Mucosa of descending colon (tissue), 3 donors: ENCODE results near the gene CSH1. TPM values are rescaled to one million over a fixed set of nuclear protein-coding genes. Genes with fewer than 3 reads are reported as not detected.
"Not testable (repeated sequence)": the region's sequence is repeated elsewhere in the genome, so short reads cannot be mapped to it uniquely, and the experiment has no call there.

Source experiments
- ATAC-seq: fragments of 200-7000 bp; cut with Tn5 transposase; one replicate; pipeline ENCODE4 v1.9.1; 2020; ENCODE audit warnings: mild to moderate bottlenecking, moderate library complexity
- DNase-seq, 3 donors: peaks; one replicate each; pipeline ENCODE4 v3.0.0-alpha.2; 2020
- H3K36me3 ChIP-seq: fragments of 200-600 bp; one replicate; pipeline ENCODE4 v1.8.0; 2021; ENCODE audit warnings: low read depth, mild to moderate bottlenecking
- H3K4me1 ChIP-seq: fragments of 200-600 bp; one replicate; pipeline ENCODE4 v1.8.0; 2021; ENCODE audit warnings: low read depth, mild to moderate bottlenecking
- H3K4me3 ChIP-seq: fragments of 200-600 bp; one replicate; pipeline ENCODE4 v1.8.0; 2021; ENCODE audit warnings: mild to moderate bottlenecking
- H3K9me3 ChIP-seq: fragments of 200-600 bp; one replicate; pipeline ENCODE4 v1.8.0; 2021; ENCODE audit warnings: mild to moderate bottlenecking
- CTCF ChIP-seq: fragments of 200-600 bp; IDR thresholded peaks from one replicate; pipeline ENCODE4 v1.8.0; 2022; ENCODE audit warnings: antibody characterized with exemption, mild to moderate bottlenecking
- intact Hi-C, 2 donors: fragments of 100-400 bp; cut with DNase I in 1 of 2; cut with micrococcal nuclease in 1 of 2; formaldehyde crosslinking; loops; one replicate each; pipeline versions ENCODE4 v1.11.0 to v1.11.1; 2022; cut with DNase I, micrococcal nuclease
- total RNA-seq, 3 donors: library from RNA; stranded (reverse); fragmentation: NEBNext Ultra II Directional in 2 of 3; extraction: Animal tissue kit (Norgen Biotek cat#: 25700) in 2 of 3; gene quantifications; one replicate each; pipeline versions ENCODE4 v1.2.1 to v1.2.4, GENCODE V29; 2021 to 2023
- donor health status: DM: no; HTN: no; CAD: no; lungs with moderate emphysema.
- donor health status: DM: no; HTN: no; CAD: no.
- donor health status: DM: no; HTN: yes; CAD: no.

CSH1 gene
- total RNA-seq, 3 donors from 2014 or later: not detected

- H3K9me3 ChIP-seq, intact Hi-C loops, H3K36me3 ChIP-seq, H3K4me1 ChIP-seq, H3K4me3 ChIP-seq, ATAC-seq, DNase-seq: not testable (repeated sequence)
These were observed 24.6 kb downstream of the CSH1 start for GRCh38 chr17:63871646-63872365.

GRCh38 chr17:63870292-63870665, 26.1 kb downstream of the CSH1 start:
- DNase-seq, H3K9me3 ChIP-seq, H3K36me3 ChIP-seq, H3K4me1 ChIP-seq, ATAC-seq, intact Hi-C loops, H3K4me3 ChIP-seq: not testable (repeated sequence)

GRCh38 chr17:63869491-63870291, 26.7 kb downstream of the CSH1 start:
- H3K9me3 ChIP-seq, H3K36me3 ChIP-seq, H3K4me3 ChIP-seq, ATAC-seq, intact Hi-C loops, DNase-seq, H3K4me1 ChIP-seq: not testable (repeated sequence)

DNA sequence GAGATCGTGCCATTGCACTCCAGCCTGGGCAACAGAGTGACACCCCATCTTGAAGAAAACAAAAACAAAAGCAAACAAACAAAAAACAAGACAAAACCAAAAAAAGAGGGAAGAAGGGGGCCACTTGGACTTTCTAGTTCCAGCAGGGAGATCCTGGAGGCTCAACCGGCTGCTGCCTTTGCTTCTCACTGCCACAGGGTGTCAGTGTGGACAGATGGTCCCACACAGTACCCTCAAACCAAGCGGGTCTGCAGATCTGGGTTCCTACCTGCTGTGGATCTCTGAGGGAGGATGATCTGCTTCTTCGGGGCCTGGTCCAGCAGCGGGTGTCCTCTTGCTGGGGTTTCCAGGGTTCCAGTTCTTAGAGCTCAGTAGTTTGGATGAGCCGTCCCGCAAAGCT, 29.7 kb downstream of the CSH1 start:
- H3K4me3 ChIP-seq, intact Hi-C loops, DNase-seq, H3K9me3 ChIP-seq, H3K36me3 ChIP-seq, H3K4me1 ChIP-seq: not testable (repeated sequence)
- ATAC-seq: peak; percentile 27

DNA sequence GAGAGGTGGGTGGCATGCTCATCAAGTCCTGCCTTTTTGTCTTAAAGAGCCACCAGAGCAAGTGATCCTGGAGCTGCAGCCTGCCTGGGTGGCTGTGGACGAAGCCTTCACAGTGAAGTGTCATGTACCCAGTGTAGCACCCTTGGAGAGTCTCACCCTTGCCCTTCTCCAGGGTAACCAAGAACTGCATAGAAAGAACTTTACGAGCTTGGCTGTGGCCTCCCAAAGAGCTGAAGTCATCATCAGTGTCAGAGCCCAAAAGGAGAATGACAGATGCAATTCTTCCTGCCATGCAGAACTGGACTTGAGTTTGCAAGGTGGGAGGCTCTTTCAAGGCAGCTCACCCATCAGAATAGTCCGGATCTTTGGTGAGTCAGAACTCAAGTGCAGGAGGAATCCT, 37.1 kb downstream of the CSH1 start:
- no peaks in the 10 kb centered on the region for H3K36me3 ChIP-seq
- H3K9me3 ChIP-seq: no peaks in the 10 kb centered on the region
- H3K4me1 ChIP-seq: no peaks in the 10 kb centered on the region
- DNase-seq: no peak
- intact Hi-C loops: no loop called here
- TF ChIP-seq CTCF: no peak
- ATAC-seq: no peak
- H3K4me3 ChIP-seq: no peak overlapping the region

GRCh38 chr17:63856425-63856824, 39.9 kb downstream of the CSH1 start:
- H3K4me1 ChIP-seq, intact Hi-C loops: not testable (repeated sequence)

DNA sequence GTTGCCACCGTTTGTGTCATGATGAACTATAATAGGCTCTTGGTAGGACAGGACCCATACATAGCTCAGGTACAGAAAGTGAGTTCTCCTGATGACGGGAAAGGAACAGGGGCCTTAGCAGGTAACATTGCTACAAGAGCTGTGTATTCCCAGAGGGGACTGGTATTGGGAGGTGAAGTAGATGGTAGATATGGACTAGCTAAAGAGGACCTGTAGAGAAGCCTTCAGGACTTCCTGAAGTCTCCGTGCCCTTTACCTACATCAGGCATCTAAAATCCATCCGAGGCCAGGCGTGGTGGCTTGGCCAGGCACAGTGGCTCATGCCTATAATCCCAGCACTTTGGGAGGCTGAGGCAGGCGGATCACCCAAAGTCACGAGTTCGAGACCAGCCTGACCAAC, 41.2 kb downstream of the CSH1 start:
- Histone ChIP-seq H3K36me3 (no peaks in the 10 kb centered on the region), H3K4me3 (no peak overlapping the region), H3K9me3 (no peaks in the 10 kb centered on the region), H3K4me1 (no peaks in the 10 kb centered on the region)
- intact Hi-C loops: no loop called here
- TF ChIP-seq CTCF: no peak
- ATAC-seq (no peak), DNase-seq (no peak)

More at GRCh38 chr17:63856425-63856824, 39.9 kb downstream of the CSH1 start:
- DNase-seq, H3K9me3 ChIP-seq, H3K36me3 ChIP-seq, H3K4me3 ChIP-seq, ATAC-seq: not testable (repeated sequence)

DNA sequence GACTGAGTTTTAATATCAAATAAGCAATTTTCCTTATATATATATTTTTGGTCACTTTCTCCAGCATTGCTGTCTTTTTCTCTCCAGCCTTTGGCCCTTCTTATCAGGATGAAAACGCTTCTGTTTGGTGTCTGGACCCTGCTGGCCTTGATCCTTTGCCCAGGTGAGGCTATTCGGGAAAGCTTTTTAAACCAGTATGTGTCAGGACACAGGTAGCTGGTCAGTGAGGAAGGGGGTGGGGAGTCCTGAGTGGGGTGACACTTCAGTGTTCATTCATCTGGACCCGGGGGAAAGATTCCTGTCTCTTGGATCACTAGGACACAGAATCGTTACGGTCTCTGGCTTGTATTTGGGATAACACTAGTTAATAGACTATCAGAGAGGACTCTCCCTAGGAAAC, 41.7 kb downstream of the CSH1 start:
- intact Hi-C loops: no loop called here
- no peak for ATAC-seq

More for the DNA sequence above, 41.7 kb downstream of the CSH1 start:
- H3K4me1 ChIP-seq: no peaks in the 10 kb centered on the region
- no peaks in the 10 kb centered on the region for H3K36me3 ChIP-seq
- no peaks in the 10 kb centered on the region for H3K9me3 ChIP-seq
- DNase-seq: no peak
- no peak for TF ChIP-seq CTCF
- H3K4me3 ChIP-seq: no peak overlapping the region
